ENCODE measurements around the gene CRAT. TPM values are rescaled to one million over a fixed set of nuclear protein-coding genes. Genes with fewer than 3 reads are reported as not detected.

Gene CRAT
- total RNA-seq, 2 experiments from 2014 or later, result 7.1 to 9.4 TPM

DNA sequence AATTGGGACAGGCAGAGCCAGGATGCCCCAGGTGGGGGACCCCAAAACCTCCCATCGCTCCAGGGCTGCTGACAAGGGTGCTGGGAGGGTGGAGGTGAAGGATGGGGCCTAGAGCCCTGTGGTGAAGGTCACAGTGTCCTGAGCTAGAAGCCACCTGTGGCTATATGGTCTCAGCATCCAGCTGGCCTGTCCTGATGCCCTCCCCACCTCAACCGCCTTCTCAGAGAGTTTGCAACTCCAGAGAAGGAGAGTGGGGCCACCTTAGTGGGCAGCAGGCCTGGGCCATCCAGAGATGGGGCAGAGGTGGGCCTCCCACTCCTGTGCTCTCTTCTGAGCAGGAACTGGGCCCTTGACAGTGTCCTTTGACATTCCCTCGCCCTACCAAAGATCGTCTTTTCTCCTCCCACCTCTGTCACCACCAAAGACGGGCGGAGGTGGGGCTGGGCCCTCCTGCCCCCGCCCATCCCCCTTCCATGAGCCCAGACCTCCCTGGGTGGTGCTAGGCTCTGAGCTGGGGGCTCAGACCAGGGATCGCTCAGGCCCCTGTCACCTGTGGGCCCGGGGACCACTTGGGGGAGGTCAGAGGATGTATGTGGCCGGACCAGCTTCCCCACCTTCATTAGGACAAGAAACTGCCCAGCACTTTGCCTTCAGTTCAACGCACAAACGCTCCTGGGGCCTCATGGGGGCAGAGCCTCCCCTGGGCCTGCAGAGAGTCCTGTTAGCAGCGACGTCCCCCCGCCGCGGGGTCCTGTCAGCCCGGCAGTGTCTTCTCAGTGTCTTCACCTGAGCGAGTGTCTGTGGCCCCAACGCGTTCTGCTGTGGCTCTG lies 39.7 kb downstream of the CRAT start:
- H3K4me3 Mint-ChIP-seq, result no peak overlapping the region
- Histone ChIP-seq H3K4me3 (ENCODE audit: low read length) (no peak overlapping the region), H3K9me3 (ENCODE audit: control insufficient read depth in 1 of 2, insufficient read depth in 1 of 2, low read length in 2 of 2) (no peaks in the 10 kb centered on the region), H3K36me3 (ENCODE audit: insufficient read depth, low read length) (peaks cover 19% of the 10 kb centered on the region), H3K27ac (ENCODE audit: low read depth in 1 of 2, low read length in 2 of 2) (peak overlapping the region in 1 of 2 donors; percentile 7), H3K27me3 (ENCODE audit: control insufficient read depth in 1 of 2, insufficient read depth in 2 of 2, low read length in 2 of 2) (no peaks in the 10 kb centered on the region), H3K4me1 (ENCODE audit: insufficient read depth, low read length) (peaks cover 64% of the 10 kb centered on the region)
- H3K27ac Mint-ChIP-seq, result no peak overlapping the region
- ATAC-seq (ENCODE audit: poor library complexity), result no peak
- CTCF ChIA-PET, result no interaction called here
- POLR2A ChIA-PET, result interaction anchor here (0.6 kb wide), 1 partner anchor 51 kb away, joined by 3 read pairs; no protein-coding TSS in a partner anchor
- no peaks in the 10 kb centered on the region for H3K9me3 Mint-ChIP-seq
- H3K4me1 Mint-ChIP-seq (ENCODE audit: low read depth), result peaks cover 35% of the 10 kb centered on the region
- DNase-seq, result no peak
- intact Hi-C loops (cut with DNase I, micrococcal nuclease), result no loop called here
- H3K36me3 Mint-ChIP-seq (ENCODE audit: low read depth), result peaks cover 17% of the 10 kb centered on the region
- no peaks in the 10 kb centered on the region for H3K27me3 Mint-ChIP-seq
- TF ChIP-seq, protein P1, sequence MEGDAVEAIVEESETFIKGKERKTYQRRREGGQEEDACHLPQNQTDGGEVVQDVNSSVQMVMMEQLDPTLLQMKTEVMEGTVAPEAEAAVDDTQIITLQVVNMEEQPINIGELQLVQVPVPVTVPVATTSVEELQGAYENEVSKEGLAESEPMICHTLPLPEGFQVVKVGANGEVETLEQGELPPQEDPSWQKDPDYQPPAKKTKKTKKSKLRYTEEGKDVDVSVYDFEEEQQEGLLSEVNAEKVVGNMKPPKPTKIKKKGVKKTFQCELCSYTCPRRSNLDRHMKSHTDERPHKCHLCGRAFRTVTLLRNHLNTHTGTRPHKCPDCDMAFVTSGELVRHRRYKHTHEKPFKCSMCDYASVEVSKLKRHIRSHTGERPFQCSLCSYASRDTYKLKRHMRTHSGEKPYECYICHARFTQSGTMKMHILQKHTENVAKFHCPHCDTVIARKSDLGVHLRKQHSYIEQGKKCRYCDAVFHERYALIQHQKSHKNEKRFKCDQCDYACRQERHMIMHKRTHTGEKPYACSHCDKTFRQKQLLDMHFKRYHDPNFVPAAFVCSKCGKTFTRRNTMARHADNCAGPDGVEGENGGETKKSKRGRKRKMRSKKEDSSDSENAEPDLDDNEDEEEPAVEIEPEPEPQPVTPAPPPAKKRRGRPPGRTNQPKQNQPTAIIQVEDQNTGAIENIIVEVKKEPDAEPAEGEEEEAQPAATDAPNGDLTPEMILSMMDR (IDR thresholded peaks at IDR 0.05), result no peak

DNA sequence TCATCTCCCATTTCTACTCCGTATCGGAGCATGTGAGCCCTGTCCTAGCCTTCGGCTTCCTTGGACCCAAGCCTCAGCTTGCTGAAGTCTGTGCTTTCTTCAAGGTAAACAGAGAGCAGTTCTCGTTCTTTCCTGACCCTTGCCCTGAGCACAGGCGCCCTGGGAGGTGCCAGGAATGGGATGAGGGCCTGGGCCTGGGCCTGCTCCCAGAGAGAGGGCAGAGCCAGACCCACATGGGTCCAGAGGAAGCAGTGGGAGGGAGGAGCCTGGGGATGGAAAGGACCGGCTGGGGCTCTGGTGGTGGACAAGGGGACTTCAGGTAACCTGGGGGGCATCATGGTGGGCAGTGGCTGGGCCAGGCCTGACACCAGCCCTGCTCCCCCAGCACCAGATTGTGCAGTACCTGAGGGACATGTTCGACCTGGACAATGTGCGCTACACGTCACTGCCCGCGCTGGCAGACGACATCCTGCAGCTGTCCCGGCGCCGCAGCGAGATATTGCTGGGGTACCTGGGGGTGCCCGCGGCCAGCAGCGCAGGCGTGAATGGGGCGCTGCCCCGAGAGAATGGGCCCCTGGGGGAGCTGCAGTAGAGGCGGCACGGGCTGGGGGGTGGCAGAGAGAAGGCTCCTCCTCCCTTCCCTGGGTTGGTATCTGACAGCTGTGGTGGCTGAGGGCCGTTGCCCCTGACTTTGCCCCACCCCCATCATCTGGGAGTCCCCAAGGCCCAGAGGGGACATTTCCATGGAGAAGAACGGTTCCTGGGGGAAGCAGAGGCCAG lies 40.5 kb downstream of the CRAT start:
- no peak overlapping the region for H3K4me3 Mint-ChIP-seq
- DNase-seq, result no peak
- peak overlapping the region in 1 of 2 donors; percentile 7 for H3K27ac ChIP-seq (ENCODE audit: low read depth in 1 of 2, low read length in 2 of 2)
- intact Hi-C loops (cut with DNase I, micrococcal nuclease), result no loop called here
- no peaks in the 10 kb centered on the region for H3K27me3 ChIP-seq (ENCODE audit: control insufficient read depth in 1 of 2, insufficient read depth in 2 of 2, low read length in 2 of 2)
- H3K4me1 ChIP-seq (ENCODE audit: insufficient read depth, low read length), result peaks cover 64% of the 10 kb centered on the region
- H3K9me3 ChIP-seq (ENCODE audit: control insufficient read depth in 1 of 2, insufficient read depth in 1 of 2, low read length in 2 of 2), result no peaks in the 10 kb centered on the region
- H3K4me3 ChIP-seq (ENCODE audit: low read length), result no peak overlapping the region
- peak overlapping the region; percentile 88 for H3K27ac Mint-ChIP-seq
- TF ChIP-seq, protein P1 (IDR thresholded peaks at IDR 0.05), result no peak
- ChIA-PET CTCF (interaction anchor here (0.6 kb wide), 1 partner anchor 79 kb away, joined by 4 read pairs; no protein-coding TSS in a partner anchor), POLR2A (interaction anchor here (1.1 to 2.4 kb wide), 3 partner anchors 10 to 42 kb away, joined by 3 to 25 read pairs (median 8); partner anchors contain the start of genes DOLPP1, MIGA2 and SH3GLB2)
- ATAC-seq (ENCODE audit: poor library complexity), result no peak
- no peaks in the 10 kb centered on the region for H3K9me3 Mint-ChIP-seq
- H3K36me3 Mint-ChIP-seq (ENCODE audit: low read depth), result peaks cover 25% of the 10 kb centered on the region
- H3K27me3 Mint-ChIP-seq, result no peaks in the 10 kb centered on the region
- H3K4me1 Mint-ChIP-seq (ENCODE audit: low read depth), result peaks cover 35% of the 10 kb centered on the region
- H3K36me3 ChIP-seq (ENCODE audit: insufficient read depth, low read length), result peaks cover 23% of the 10 kb centered on the region

DNA sequence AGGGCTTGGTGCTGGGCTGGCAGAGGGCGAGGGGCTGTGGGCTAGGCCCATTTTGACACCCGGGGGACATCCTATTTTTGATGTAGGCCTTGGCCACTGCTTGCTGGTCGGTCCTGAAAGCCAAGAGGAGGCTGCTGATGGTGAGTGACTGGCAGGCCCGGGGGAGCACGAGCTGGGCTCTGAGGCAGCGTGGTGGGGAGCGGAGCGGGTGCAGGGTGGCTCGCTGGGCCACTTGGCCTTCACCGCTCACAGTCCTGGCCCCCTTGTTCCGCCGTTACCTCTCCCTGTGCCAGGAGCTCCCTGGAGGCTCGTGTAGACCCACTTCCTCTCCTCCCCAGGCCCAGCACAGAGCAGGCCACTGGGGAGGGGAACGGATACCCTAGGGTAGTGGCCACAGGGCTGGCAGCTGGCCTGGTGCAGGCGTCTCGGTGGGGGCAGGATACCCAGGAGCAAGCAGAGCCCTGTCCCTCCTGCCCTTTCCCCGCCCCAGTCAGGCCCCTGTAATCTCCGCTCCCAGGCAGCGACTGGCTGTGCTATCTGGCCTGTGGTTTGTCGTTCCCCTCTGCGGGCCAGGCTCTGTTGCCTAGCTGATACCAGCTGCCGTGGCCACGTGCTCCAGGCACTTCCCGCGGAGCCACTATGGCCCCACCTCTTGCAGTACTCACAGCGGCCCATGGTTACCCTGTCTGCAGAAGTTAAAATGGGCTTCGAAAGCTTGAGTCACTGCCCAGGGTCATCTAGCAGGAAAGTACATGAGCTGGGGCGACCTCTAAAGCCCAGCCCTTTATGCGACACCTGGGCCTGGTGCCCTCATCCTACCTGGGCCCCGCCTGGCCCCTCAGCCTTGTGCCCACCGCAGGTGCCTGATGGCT lies 41.4 kb downstream of the CRAT start:
- H3K36me3 Mint-ChIP-seq (ENCODE audit: low read depth), result peaks cover 33% of the 10 kb centered on the region
- POLR2A ChIA-PET, result interaction anchor here (0.8 to 2.4 kb wide), 4 partner anchors 11 to 41 kb away, joined by 3 to 25 read pairs (median 6); partner anchors contain the start of genes DOLPP1, MIGA2 and SH3GLB2

More for the DNA sequence above, 41.4 kb downstream of the CRAT start:
- CTCF ChIA-PET, result interaction anchor here (0.5 to 0.6 kb wide), 2 partner anchors 78 to 120 kb away, joined by 3 to 4 read pairs; no protein-coding TSS in a partner anchor
- peak; percentile 21 to 84 (median 53) for DNase-seq
- no peak overlapping the region for H3K4me3 ChIP-seq (ENCODE audit: low read length)
- peak; percentile 90 for ATAC-seq (ENCODE audit: poor library complexity)
- TF ChIP-seq, protein P1 (IDR thresholded peaks at IDR 0.05), result no peak
- H3K9me3 ChIP-seq (ENCODE audit: control insufficient read depth in 1 of 2, insufficient read depth in 1 of 2, low read length in 2 of 2), result no peaks in the 10 kb centered on the region
- H3K4me3 Mint-ChIP-seq, result peak overlapping the region; percentile 74
- no peaks in the 10 kb centered on the region for H3K9me3 Mint-ChIP-seq
- peak overlapping the region; percentile 88 for H3K27ac Mint-ChIP-seq
- no peaks in the 10 kb centered on the region for H3K27me3 Mint-ChIP-seq
- H3K4me1 Mint-ChIP-seq (ENCODE audit: low read depth), result peaks cover 35% of the 10 kb centered on the region
- intact Hi-C loops (cut with DNase I, micrococcal nuclease), result no loop called here
- peaks cover 27% of the 10 kb centered on the region for H3K36me3 ChIP-seq (ENCODE audit: insufficient read depth, low read length)
- H3K4me1 ChIP-seq (ENCODE audit: insufficient read depth, low read length), result peaks cover 63% of the 10 kb centered on the region
- no peaks in the 10 kb centered on the region for H3K27me3 ChIP-seq (ENCODE audit: control insufficient read depth in 1 of 2, insufficient read depth in 2 of 2, low read length in 2 of 2)
- peak overlapping the region; percentile 9 to 52 for H3K27ac ChIP-seq (ENCODE audit: low read depth in 1 of 2, low read length in 2 of 2)
